ENCODE results near the gene RREB1.

GRCh38 chr6:7145585-7145884 is 37.8 kb downstream of the RREB1 start:
- no peak for TF ChIP-seq CTCF (IDR thresholded peaks at IDR 0.05)
- no peak for TF ChIP-seq EP300 (IDR thresholded peaks at IDR 0.05)
